ENCODE results near the gene GNA12. TPM values are rescaled to one million over a fixed set of nuclear protein-coding genes. Genes with fewer than 3 reads are reported as not detected.
"Not testable (repeated sequence)": the region's sequence is repeated elsewhere in the genome, so short reads cannot be mapped to it uniquely, and the experiment has no call there.

Gene GNA12
- total RNA-seq, 1 donor from 2014 or later = 34.7 TPM

- H3K4me1 Mint-ChIP-seq; H3K4me3 ChIP-seq; DNase-seq (ENCODE audit: low spot score); H3K9ac ChIP-seq; H3K27ac Mint-ChIP-seq; H3K79me2 ChIP-seq (ENCODE audit: low read depth); H3K27ac ChIP-seq; H3F3A ChIP-seq (ENCODE audit: low read depth); H3K4me2 ChIP-seq; H3K4me1 ChIP-seq; H3K36me3 ChIP-seq; H3K9me3 ChIP-seq (ENCODE audit: low read depth); H4K20me1 ChIP-seq (ENCODE audit: low read depth); H3K9me3 Mint-ChIP-seq; H3K36me3 Mint-ChIP-seq; H3K4me3 Mint-ChIP-seq; H2AFZ ChIP-seq (replicated peaks): not testable (repeated sequence)
- peaks cover 27% of the 10 kb centered on the region for H3K27me3 Mint-ChIP-seq (ENCODE audit: insufficient read depth, low read depth)
- peaks cover 23% of the 10 kb centered on the region for H3K27me3 ChIP-seq
Measured at GRCh38 chr7:2693420-2694121, 150.5 kb downstream of the GNA12 start.

- H3F3A ChIP-seq (ENCODE audit: low read depth) = peaks cover 9% of the 10 kb centered on the region
- no peak overlapping the region for H3K4me2 ChIP-seq
- no peaks in the 10 kb centered on the region for H3K79me2 ChIP-seq (ENCODE audit: low read depth)
- H2AFZ ChIP-seq (replicated peaks) = no peak overlapping the region
- H3K9me3 ChIP-seq (ENCODE audit: low read depth) = no peaks in the 10 kb centered on the region
- Mint-ChIP-seq H3K36me3 (no peaks in the 10 kb centered on the region), H3K4me3 (no peak overlapping the region), H3K9me3 (peaks cover 2% of the 10 kb centered on the region), H3K4me1 (peaks cover 8% of the 10 kb centered on the region), H3K27me3 (ENCODE audit: insufficient read depth, low read depth) (peaks cover 30% of the 10 kb centered on the region), H3K27ac (no peak overlapping the region)
- DNase-seq (ENCODE audit: low spot score) = no peak
- peaks cover 7% of the 10 kb centered on the region for H3K4me1 ChIP-seq
- H4K20me1 ChIP-seq (ENCODE audit: low read depth) = peaks cover 8% of the 10 kb centered on the region
- no peaks in the 10 kb centered on the region for H3K36me3 ChIP-seq
- no peak overlapping the region for H3K27ac ChIP-seq
- H3K4me3 ChIP-seq = no peak overlapping the region
- H3K27me3 ChIP-seq = peaks cover 33% of the 10 kb centered on the region
- TF ChIP-seq EZH2phosphoT487 (IDR thresholded peaks at IDR 0.05) (no peak), EZH2 (IDR thresholded peaks at IDR 0.05) (no peak)
- no peak overlapping the region for H3K9ac ChIP-seq
Measured at GRCh38 chr7:2692543-2692942, 151.6 kb downstream of the GNA12 start.

- not testable (repeated sequence) for H3K9me3 ChIP-seq (ENCODE audit: low read depth); H3K36me3 ChIP-seq; H3K27ac ChIP-seq; H3K4me1 Mint-ChIP-seq; H3K27ac Mint-ChIP-seq; H3K4me3 Mint-ChIP-seq; H3K4me1 ChIP-seq; H3K4me2 ChIP-seq; DNase-seq (ENCODE audit: low spot score); H3K36me3 Mint-ChIP-seq; H4K20me1 ChIP-seq (ENCODE audit: low read depth); H3K9ac ChIP-seq; H3F3A ChIP-seq (ENCODE audit: low read depth); H3K79me2 ChIP-seq (ENCODE audit: low read depth); H3K9me3 Mint-ChIP-seq; H3K4me3 ChIP-seq; H2AFZ ChIP-seq (replicated peaks)
- H3K27me3 Mint-ChIP-seq (ENCODE audit: insufficient read depth, low read depth) = peaks cover 36% of the 10 kb centered on the region
- peaks cover 38% of the 10 kb centered on the region for H3K27me3 ChIP-seq
Measured at GRCh38 chr7:2691932-2692439, 152.1 kb downstream of the GNA12 start.

- Mint-ChIP-seq H3K9me3 (peaks cover 2% of the 10 kb centered on the region), H3K4me1 (peaks cover 8% of the 10 kb centered on the region), H3K27me3 (ENCODE audit: insufficient read depth, low read depth) (peaks cover 43% of the 10 kb centered on the region), H3K36me3 (no peaks in the 10 kb centered on the region), H3K27ac (no peak overlapping the region), H3K4me3 (no peak overlapping the region)
- Histone ChIP-seq H3F3A (ENCODE audit: low read depth) (peaks cover 9% of the 10 kb centered on the region), H3K27me3 (peaks cover 47% of the 10 kb centered on the region), H4K20me1 (ENCODE audit: low read depth) (peaks cover 8% of the 10 kb centered on the region), H3K4me1 (peaks cover 7% of the 10 kb centered on the region), H3K36me3 (no peaks in the 10 kb centered on the region), H3K9me3 (ENCODE audit: low read depth) (no peaks in the 10 kb centered on the region), H3K27ac (no peak overlapping the region), H3K79me2 (ENCODE audit: low read depth) (no peaks in the 10 kb centered on the region), H2AFZ (replicated peaks) (no peak overlapping the region), H3K4me3 (no peak overlapping the region), H3K9ac (no peak overlapping the region), H3K4me2 (no peak overlapping the region)
- DNase-seq (ENCODE audit: low spot score) = no peak
- TF ChIP-seq EZH2 (IDR thresholded peaks at IDR 0.05) = no peak
- TF ChIP-seq CTCF (IDR thresholded peaks at IDR 0.05) = no peak
- no peak for TF ChIP-seq EZH2phosphoT487 (IDR thresholded peaks at IDR 0.05)
Measured at GRCh38 chr7:2691011-2691707, 152.9 kb downstream of the GNA12 start.

All from neural progenitor cell (in vitro differentiated cells).